SK-N-SH (cell line): ENCODE results near the gene USP32. TPM values are rescaled to one million over a fixed set of nuclear protein-coding genes. Genes with fewer than 3 reads are reported as not detected.

ENCODE experiments used
- CTCF ChIA-PET: fragments of 300-600, 350-600 bp; formaldehyde crosslinking; extraction: SDS; loops from one replicate; lab custom pipeline; 2021; lab: Yijun Ruan, JAX
- POLR2A ChIA-PET: fragments of 350-600 bp; sonication (Branson Sonifier 250); formaldehyde crosslinking; extraction: SDS; loops from one replicate; lab custom pipeline; 2020; ENCODE audit warnings: antibody characterized with exemption, inconsistent platforms; lab: Yijun Ruan, JAX
- DNase-seq: peaks from one replicate; pipeline ENCODE4 v3.0.0; 2012
- H2AFZ ChIP-seq: fragments of 200-600 bp; sonication (generic); 2 replicates; pipeline ENCODE4 v1.8.1; 2016; ENCODE audit warnings: antibody characterized with exemption, mild to moderate bottlenecking, low read depth
- H3F3A ChIP-seq: fragments of 200-600 bp; sonication (generic); replicated peaks from 2 replicates; pipeline ENCODE3; 2016; ENCODE audit warnings: antibody characterized with exemption, mild to moderate bottlenecking; ENCODE audit not compliant: insufficient read depth
- H3K27ac ChIP-seq, 2 experiments: fragments of 200-500 bp in 1 of 2; fragments of 200-600 bp in 1 of 2; sonication (Bioruptor generic) in 1 of 2; sonication (generic), shearing (Covaris generic) in 1 of 2; 2 replicates each; pipeline versions ENCODE4 v1.5.1 to v1.6.1; 2014 to 2016; ENCODE audit warnings: low read depth in 2 of 2, inconsistent platforms in 1 of 2, low read length in 1 of 2, mild to moderate bottlenecking in 1 of 2, mixed read lengths in 1 of 2
- H3K27me3 ChIP-seq: fragments of 200-600 bp; sonication (generic), shearing (Covaris generic); 2 replicates; pipeline ENCODE4 v1.6.1; 2016; ENCODE audit warnings: mixed run types; ENCODE audit not compliant: insufficient read depth
- H3K36me3 ChIP-seq, 2 experiments: fragments of 200-500 bp in 1 of 2; fragments of 200-600 bp in 1 of 2; sonication (Bioruptor generic) in 1 of 2; sonication (generic) in 1 of 2; replicated peaks in 1 of 2; 2 replicates each; pipeline versions ENCODE3 to v1.5.1; 2014 to 2016; ENCODE audit warnings: low read length in 1 of 2, mild to moderate bottlenecking in 1 of 2; ENCODE audit not compliant: insufficient read depth in 2 of 2, control insufficient read depth in 1 of 2
- H3K4me1 ChIP-seq, 2 experiments: fragments of 200-500 bp in 1 of 2; fragments of 200-600 bp in 1 of 2; sonication (Bioruptor generic) in 1 of 2; sonication (generic), shearing (Covaris generic) in 1 of 2; 2 replicates each; pipeline versions ENCODE4 v1.5.1 to v1.6.1; 2014 to 2016; ENCODE audit warnings: low read depth in 1 of 2, low read length in 1 of 2, mixed run types in 1 of 2; ENCODE audit not compliant: insufficient read depth in 2 of 2, control insufficient read depth in 1 of 2
- H3K4me2 ChIP-seq: fragments of 200-600 bp; sonication (generic), shearing (Covaris generic); 2 replicates; pipeline ENCODE4 v1.6.1; 2017; ENCODE audit warnings: mixed run types
- H3K4me3 ChIP-seq, 2 experiments: fragments of 200-500 bp in 1 of 2; fragments of 200-600 bp in 1 of 2; sonication (Bioruptor generic) in 1 of 2; sonication (generic), shearing (Covaris generic) in 1 of 2; 2 replicates each; pipeline versions ENCODE4 v1.5.1 to v1.8.1; 2014 to 2016; ENCODE audit warnings: low read depth in 2 of 2, inconsistent platforms in 1 of 2, low read length in 1 of 2, mild to moderate bottlenecking in 1 of 2, mixed read lengths in 1 of 2, moderate library complexity in 1 of 2
- H3K79me2 ChIP-seq: fragments of 200-600 bp; sonication (generic); 2 replicates; pipeline ENCODE4 v1.8.1; 2017; ENCODE audit warnings: mild to moderate bottlenecking; ENCODE audit not compliant: insufficient read depth
- H3K9ac ChIP-seq: fragments of 200-600 bp; sonication (generic); 2 replicates; pipeline ENCODE4 v1.6.1; 2017; ENCODE audit warnings: mixed run types
- H3K9me2 ChIP-seq: fragments of 200-600 bp; sonication (generic); 2 replicates; pipeline ENCODE4 v1.6.1; 2017; ENCODE audit warnings: mixed run types
- H3K9me3 ChIP-seq: fragments of 200-600 bp; sonication (generic); 2 replicates; pipeline ENCODE4 v1.6.1; 2017; ENCODE audit warnings: mixed run types, mild to moderate bottlenecking, moderate library complexity
- H4K20me1 ChIP-seq: fragments of 200-600 bp; sonication (generic); 2 replicates; pipeline ENCODE4 v1.6.1; 2017; ENCODE audit warnings: mild to moderate bottlenecking, mixed run types; ENCODE audit not compliant: insufficient read depth
- ELF1 ChIP-seq: IDR thresholded peaks from 2 replicates; pipeline ENCODE4 v1.4.0; 2012
- EP300 ChIP-seq, 2 experiments: IDR thresholded peaks; 2 replicates each; pipeline versions ENCODE4 v1.4.0 to v1.6.1; 2012; ENCODE audit warnings: borderline replicate concordance in 1 of 2, low read depth in 1 of 2, low read length in 1 of 2
- GATA2 ChIP-seq: sonication (generic); formaldehyde crosslinking; IDR thresholded peaks from 2 replicates; pipeline ENCODE4 v1.5.0; 2020; ENCODE audit warnings: mild to moderate bottlenecking, missing genetic modification reagents
- JUND ChIP-seq: IDR thresholded peaks from 2 replicates; pipeline ENCODE4 v1.4.0; 2012
- MEF2A ChIP-seq: IDR thresholded peaks from 2 replicates; pipeline ENCODE4 v1.4.0; 2012; ENCODE audit warnings: low read depth, borderline replicate concordance
- POLR2AphosphoS5 ChIP-seq: IDR thresholded peaks from 2 replicates; pipeline ENCODE4 v1.6.1; 2012; ENCODE audit warnings: low read depth, low read length
- RAD21 ChIP-seq: IDR thresholded peaks from 2 replicates; pipeline ENCODE4 v1.6.1; 2012; ENCODE audit warnings: mild to moderate bottlenecking, low read length
- RCOR1 ChIP-seq: fragments of 150-350 bp; IDR thresholded peaks from 2 replicates; pipeline ENCODE4 v1.6.1; 2017; ENCODE audit warnings: antibody characterized with exemption, low read length
- RXRA ChIP-seq: IDR thresholded peaks from 2 replicates; pipeline ENCODE4 v1.4.0; 2012; ENCODE audit warnings: low read depth, mild to moderate bottlenecking, borderline replicate concordance
- SIN3A ChIP-seq: IDR thresholded peaks from 2 replicates; pipeline ENCODE4 v1.6.1; 2012; ENCODE audit warnings: low read depth, mild to moderate bottlenecking, low read length, moderate library complexity, borderline replicate concordance
- SMC3 ChIP-seq: IDR thresholded peaks from 2 replicates; pipeline ENCODE4 v1.6.1; 2012; ENCODE audit warnings: low read depth, low read length, improper control_type of control experiment
- TEAD4 ChIP-seq: IDR thresholded peaks from 2 replicates; pipeline ENCODE4 v1.4.0; 2012; ENCODE audit warnings: mild to moderate bottlenecking, borderline replicate concordance; ENCODE audit not compliant: insufficient read depth
- WGBS: methylation state at CpG from one replicate; pipeline ENCODE4 v1.1.6; 2017; ENCODE audit warnings: low lambda C conversion rate; 5-methylcytosine and 5-hydroxymethylcytosine counted together
- polyA plus RNA-seq, 3 experiments: library from polyadenylated mRNA; depleted of rRNA; stranded (reverse); fragments of >200 nt; gene quantifications; 2 replicates each; pipeline ENCODE4 v1.2.3, GENCODE V29; 2012
- TF ChIP-seq, protein P1 (sequence below): IDR thresholded peaks from 2 replicates; pipeline ENCODE4 v1.6.1; 2012; ENCODE audit warnings: mild to moderate bottlenecking, low read depth, low read length, moderate library complexity
- TF ChIP-seq, protein P2 (sequence below): fragments of 200-600 bp; sonication (generic); IDR thresholded peaks from 2 replicates; pipeline ENCODE4 v1.6.1; 2017; ENCODE audit warnings: antibody characterized with exemption, mild to moderate bottlenecking, moderate library complexity

The USP32 gene
- polyA plus RNA-seq, 1 of the 3 experiments (the other 2 are of a cell fraction): 25.6 TPM

DNA sequence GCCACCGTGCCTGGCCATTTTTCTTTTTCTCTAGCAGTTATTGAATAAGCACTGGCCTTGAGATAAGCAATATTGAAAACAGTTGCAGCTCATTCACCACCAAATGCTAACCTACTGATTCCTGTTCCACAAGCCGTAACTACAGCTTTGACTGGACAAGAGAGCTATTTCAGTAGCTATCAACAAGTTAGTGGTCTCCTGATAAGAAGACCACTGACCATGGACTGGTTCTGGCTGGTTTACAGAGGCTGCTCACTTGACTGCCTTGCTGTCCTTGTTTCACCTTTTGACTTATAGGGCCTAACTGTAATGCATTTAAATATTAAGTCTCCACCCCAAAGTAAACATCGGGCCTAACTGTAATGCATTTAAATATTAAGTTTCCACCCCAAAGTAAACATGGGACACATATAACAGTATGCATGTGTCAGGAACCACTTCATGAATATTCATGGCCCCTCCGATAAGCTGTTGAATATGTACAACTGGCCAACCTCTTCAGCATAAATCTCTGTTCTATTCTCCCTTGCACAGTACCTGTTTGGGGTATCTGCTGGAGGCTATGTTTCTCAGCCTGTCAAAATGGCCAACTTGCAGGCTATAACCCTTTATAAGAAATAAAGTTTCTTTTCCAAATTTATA is 94.1 kb downstream of the USP32 start:
- Histone ChIP-seq H3K27me3 (no peaks in the 10 kb centered on the region), H3K36me3 (peaks cover 26 to 38% of the 10 kb centered on the region in 2 experiments), H3K9ac (no peak overlapping the region), H4K20me1 (no peaks in the 10 kb centered on the region), H3K9me3 (no peaks in the 10 kb centered on the region), H3K4me2 (no peak overlapping the region), H3K9me2 (no peaks in the 10 kb centered on the region), H3K4me3 (no peak overlapping the region), H3K79me2 (peaks cover 29% of the 10 kb centered on the region), H3F3A (no peaks in the 10 kb centered on the region), H3K4me1 (no peaks in the 10 kb centered on the region; a peak in 1 of 4 replicates), H2AFZ (no peak overlapping the region), H3K27ac (no peak overlapping the region)
- POLR2A ChIA-PET: no interaction called here
- CTCF ChIA-PET: interaction anchor here (0.8 to 1.2 kb wide), 3 partner anchors 8 to 155 kb away, joined by 3 to 4 read pairs (median 3); no protein-coding TSS in a partner anchor
- no peak for TF ChIP-seq POLR2AphosphoS5
- DNase-seq: no peak
- WGBS: 93% methylated on average over 4 of the region's 4 CpGs

DNA sequence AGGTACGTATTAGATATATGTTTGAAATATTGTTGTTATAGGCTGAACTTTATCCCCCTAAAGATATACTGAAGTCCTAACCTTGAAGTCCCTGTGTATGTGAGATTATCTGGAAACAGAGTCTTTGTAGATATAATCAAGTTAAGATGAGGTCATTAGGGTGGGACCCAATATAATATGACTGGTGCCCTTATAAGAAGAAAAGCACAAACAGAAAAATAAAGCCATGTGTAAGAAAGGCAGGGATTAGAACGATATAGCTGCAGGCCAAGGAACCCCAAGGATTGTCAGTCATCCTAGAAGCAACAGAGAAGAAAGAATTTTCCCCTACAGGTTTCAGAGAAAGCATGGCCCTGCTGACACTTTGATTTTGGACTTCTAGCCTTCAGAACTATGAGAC is 95.8 kb downstream of the USP32 start:
- Histone ChIP-seq H3K4me2 (no peak overlapping the region), H3K79me2 (peaks cover 17% of the 10 kb centered on the region; the same call in 1 of the 2 replicates), H3K27ac (no peak overlapping the region), H2AFZ (no peak overlapping the region), H3K9me2 (no peaks in the 10 kb centered on the region), H3K36me3 (peaks cover 27 to 41% of the 10 kb centered on the region in 2 experiments)
- ChIA-PET CTCF (interaction anchor here (0.8 kb wide), 3 partner anchors 9 to 44 kb away, joined by 3 read pairs; no protein-coding TSS in a partner anchor), POLR2A (no interaction called here)
- TF ChIP-seq RXRA (no peak), ELF1 (no peak), SMC3 (no peak), RCOR1 (no peak), JUND (no peak), MEF2A (no peak), GATA2 (CRISPR knock-in tag) (no peak), TEAD4 (no peak), EP300 (IDR thresholded peaks at IDR 0.05; ENCODE audit: borderline replicate concordance in 1 of 2, low read depth in 1 of 2, low read length in 1 of 2) (no peak), RAD21 (no peak), SIN3A (no peak)
- TF ChIP-seq, protein P1, sequence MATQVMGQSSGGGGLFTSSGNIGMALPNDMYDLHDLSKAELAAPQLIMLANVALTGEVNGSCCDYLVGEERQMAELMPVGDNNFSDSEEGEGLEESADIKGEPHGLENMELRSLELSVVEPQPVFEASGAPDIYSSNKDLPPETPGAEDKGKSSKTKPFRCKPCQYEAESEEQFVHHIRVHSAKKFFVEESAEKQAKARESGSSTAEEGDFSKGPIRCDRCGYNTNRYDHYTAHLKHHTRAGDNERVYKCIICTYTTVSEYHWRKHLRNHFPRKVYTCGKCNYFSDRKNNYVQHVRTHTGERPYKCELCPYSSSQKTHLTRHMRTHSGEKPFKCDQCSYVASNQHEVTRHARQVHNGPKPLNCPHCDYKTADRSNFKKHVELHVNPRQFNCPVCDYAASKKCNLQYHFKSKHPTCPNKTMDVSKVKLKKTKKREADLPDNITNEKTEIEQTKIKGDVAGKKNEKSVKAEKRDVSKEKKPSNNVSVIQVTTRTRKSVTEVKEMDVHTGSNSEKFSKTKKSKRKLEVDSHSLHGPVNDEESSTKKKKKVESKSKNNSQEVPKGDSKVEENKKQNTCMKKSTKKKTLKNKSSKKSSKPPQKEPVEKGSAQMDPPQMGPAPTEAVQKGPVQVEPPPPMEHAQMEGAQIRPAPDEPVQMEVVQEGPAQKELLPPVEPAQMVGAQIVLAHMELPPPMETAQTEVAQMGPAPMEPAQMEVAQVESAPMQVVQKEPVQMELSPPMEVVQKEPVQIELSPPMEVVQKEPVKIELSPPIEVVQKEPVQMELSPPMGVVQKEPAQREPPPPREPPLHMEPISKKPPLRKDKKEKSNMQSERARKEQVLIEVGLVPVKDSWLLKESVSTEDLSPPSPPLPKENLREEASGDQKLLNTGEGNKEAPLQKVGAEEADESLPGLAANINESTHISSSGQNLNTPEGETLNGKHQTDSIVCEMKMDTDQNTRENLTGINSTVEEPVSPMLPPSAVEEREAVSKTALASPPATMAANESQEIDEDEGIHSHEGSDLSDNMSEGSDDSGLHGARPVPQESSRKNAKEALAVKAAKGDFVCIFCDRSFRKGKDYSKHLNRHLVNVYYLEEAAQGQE: no peak
- TF ChIP-seq, protein P2, sequence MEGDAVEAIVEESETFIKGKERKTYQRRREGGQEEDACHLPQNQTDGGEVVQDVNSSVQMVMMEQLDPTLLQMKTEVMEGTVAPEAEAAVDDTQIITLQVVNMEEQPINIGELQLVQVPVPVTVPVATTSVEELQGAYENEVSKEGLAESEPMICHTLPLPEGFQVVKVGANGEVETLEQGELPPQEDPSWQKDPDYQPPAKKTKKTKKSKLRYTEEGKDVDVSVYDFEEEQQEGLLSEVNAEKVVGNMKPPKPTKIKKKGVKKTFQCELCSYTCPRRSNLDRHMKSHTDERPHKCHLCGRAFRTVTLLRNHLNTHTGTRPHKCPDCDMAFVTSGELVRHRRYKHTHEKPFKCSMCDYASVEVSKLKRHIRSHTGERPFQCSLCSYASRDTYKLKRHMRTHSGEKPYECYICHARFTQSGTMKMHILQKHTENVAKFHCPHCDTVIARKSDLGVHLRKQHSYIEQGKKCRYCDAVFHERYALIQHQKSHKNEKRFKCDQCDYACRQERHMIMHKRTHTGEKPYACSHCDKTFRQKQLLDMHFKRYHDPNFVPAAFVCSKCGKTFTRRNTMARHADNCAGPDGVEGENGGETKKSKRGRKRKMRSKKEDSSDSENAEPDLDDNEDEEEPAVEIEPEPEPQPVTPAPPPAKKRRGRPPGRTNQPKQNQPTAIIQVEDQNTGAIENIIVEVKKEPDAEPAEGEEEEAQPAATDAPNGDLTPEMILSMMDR: no peak
- TF ChIP-seq, all 33 proteins: peak for 0
- Histone ChIP-seq H3K4me3 (no peak overlapping the region), H3K4me1 (no peaks in the 10 kb centered on the region; a peak in 1 of 4 replicates), H3K27me3 (no peaks in the 10 kb centered on the region), H3K9me3 (no peaks in the 10 kb centered on the region), H3F3A (no peaks in the 10 kb centered on the region), H3K9ac (no peak overlapping the region), H4K20me1 (no peaks in the 10 kb centered on the region)
- 94% methylated on average over 2 of the region's 2 CpGs for WGBS
- DNase-seq: no peak
